ENCODE measurements around the gene NKAIN1.

DNA sequence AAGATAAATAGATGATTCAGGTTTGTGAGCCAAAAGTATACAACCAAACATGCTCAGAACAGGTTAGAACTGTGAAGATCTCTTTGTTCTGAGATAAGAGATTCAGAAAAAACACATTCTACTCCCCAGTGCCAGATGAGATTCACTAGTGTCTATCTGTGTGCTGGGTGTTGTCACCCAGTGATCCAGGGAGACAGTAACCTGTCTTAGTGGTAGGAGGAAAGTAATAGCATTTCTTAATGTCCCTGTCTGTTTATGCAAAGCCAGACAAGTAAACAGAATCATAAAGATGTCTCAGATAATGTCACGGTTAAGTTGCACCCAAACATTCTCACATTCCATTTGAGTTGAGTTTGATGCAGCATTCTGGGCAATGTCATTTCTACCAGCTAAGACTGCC is 18.9 kb upstream of the NKAIN1 start:
- TF ChIP-seq POLR2AphosphoS5 (IDR thresholded peaks at IDR 0.05; ENCODE audit: borderline replicate concordance, low read depth, low read length): no peak
- TF ChIP-seq EZH2 (IDR thresholded peaks at IDR 0.05): no peak
- no peak for TF ChIP-seq FOXP2 (optimal IDR thresholded peaks at IDR 0.05; ENCODE audit: control extremely low read depth, extremely low read length, insufficient read depth)

Data from SK-N-MC (cell line).